NCI-H345 (cell line): ENCODE measurements around the gene CFAP46.
"Not testable (repeated sequence)": the region's sequence is repeated elsewhere in the genome, so short reads cannot be mapped to it uniquely, and the experiment has no call there.

Source experiments
- DNase-seq: peaks from one replicate; lab custom pipeline; 2025; lab: John Stamatoyannopoulos, UW

CFAP46 gene

GRCh38 chr10:132943791-132944404 is 1.5 kb upstream of the CFAP46 start:
- no peak for DNase-seq

- DNase-seq, result no peak
Measured at GRCh38 chr10:132943058-132943790, 854 bp upstream of the CFAP46 start.

- no peak for DNase-seq
Measured at GRCh38 chr10:132941640-132942051, 724 bp downstream of the CFAP46 start.

- no peak for DNase-seq
Measured at GRCh38 chr10:132940791-132941465, 1.4 kb downstream of the CFAP46 start.

GRCh38 chr10:132939957-132940790 is 2.2 kb downstream of the CFAP46 start:
- no peak for DNase-seq

GRCh38 chr10:132939378-132939955 is 2.9 kb downstream of the CFAP46 start:
- DNase-seq, result no peak

GRCh38 chr10:132938472-132939339 is 3.7 kb downstream of the CFAP46 start:
- peak; percentile 7 for DNase-seq

- DNase-seq, result no peak
Measured at GRCh38 chr10:132937861-132938260, 4.5 kb downstream of the CFAP46 start.

GRCh38 chr10:132934953-132935352 is 7.4 kb downstream of the CFAP46 start:
- no peak for DNase-seq

- no peak for DNase-seq
Measured at GRCh38 chr10:132933308-132934042, 8.9 kb downstream of the CFAP46 start.

GRCh38 chr10:132932461-132933307 is 9.7 kb downstream of the CFAP46 start:
- DNase-seq, result no peak

- not testable (repeated sequence) for DNase-seq
Measured at GRCh38 chr10:132931258-132932250, 10.8 kb downstream of the CFAP46 start.

- not testable (repeated sequence) for DNase-seq
Measured at GRCh38 chr10:132930701-132931100, 11.7 kb downstream of the CFAP46 start.

- DNase-seq, result no peak
Measured at GRCh38 chr10:132929953-132930548, 12.3 kb downstream of the CFAP46 start.

- DNase-seq, result no peak
Measured at GRCh38 chr10:132929480-132929879, 12.9 kb downstream of the CFAP46 start.

- no peak for DNase-seq
Measured at GRCh38 chr10:132928261-132928660, 14.1 kb downstream of the CFAP46 start.

GRCh38 chr10:132927824-132928223 is 14.5 kb downstream of the CFAP46 start:
- no peak for DNase-seq
